HG03175 (cell line): ENCODE measurements around the gene HDAC3.

Experiments
- ATAC-seq: cut with Tn5 transposase; IDR thresholded peaks from one replicate; pipeline ENCODE4 v1.9.1; 2021; ENCODE audit warnings: mild to moderate bottlenecking, moderate library complexity; ENCODE audit not compliant: unreplicated experiment

Gene HDAC3

DNA sequence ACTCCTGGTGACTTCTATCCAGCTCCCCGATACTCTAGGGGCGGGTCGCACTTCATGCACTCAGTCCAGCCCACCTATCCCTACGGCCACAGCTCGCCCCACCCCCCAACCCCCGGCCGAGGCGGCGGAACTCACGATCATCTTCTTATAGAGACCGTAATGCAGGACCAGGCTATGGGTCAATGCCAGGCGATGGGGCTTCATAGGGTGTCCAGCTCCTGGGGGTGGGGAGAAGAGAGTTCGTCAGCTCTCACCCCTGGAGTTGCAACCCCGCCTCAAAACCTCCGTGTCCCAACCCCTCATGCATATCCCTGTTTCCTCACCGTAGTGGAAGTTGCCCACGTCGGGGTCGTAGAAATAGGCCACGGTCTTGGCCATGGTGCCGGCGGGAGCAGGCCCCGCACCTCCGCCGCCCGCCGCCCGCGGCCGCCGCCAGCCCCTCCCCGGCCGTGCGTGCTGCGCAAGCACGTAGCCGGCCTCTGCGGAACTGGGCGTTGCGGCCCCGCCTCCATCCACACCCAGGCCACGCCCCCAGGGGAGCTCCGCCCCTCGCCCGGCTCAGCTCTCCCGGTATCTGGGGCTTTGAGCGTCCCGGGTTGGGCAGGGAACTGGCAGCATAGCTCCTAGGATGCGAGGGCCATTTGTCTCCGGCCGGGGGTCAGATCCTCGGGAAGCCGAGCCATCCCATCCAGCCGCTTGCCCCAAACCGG lies at the start of gene HDAC3, which contains the start of gene RELL2:
Gene HDAC3 (minus strand): TSS at position 437 of the 710 bp plus-strand sequence. CDS start 59 bp downstream, at position 378.
Gene RELL2 (plus strand): TSS at position 585 of the 710 bp plus-strand sequence. CDS start 1,229 bp downstream, outside the sequence.
- peak; percentile 79 for ATAC-seq

DNA sequence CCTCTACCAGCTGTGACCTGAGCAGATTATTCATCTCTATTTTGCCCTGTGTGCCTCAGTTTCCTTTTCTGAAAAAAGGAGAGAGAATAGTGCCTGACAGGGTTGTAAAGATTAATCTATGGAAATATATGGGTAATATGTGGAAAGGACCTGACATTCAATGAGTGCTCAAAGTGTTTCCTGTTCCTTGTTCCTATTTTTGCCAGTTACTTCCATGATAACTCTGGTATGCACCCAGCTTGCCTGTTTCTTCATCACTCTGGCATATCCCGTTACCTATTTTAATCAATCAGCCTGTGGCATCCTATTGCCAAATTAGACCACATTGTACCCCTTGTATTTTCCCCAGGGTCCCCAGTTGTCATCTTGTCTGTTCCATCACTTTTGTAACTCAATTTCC lies 48.9 kb upstream of the HDAC3 start:
- no peak for ATAC-seq

GRCh38 chr5:141683596-141684141 lies 47.0 kb upstream of the HDAC3 start:
- ATAC-seq, result no peak

DNA sequence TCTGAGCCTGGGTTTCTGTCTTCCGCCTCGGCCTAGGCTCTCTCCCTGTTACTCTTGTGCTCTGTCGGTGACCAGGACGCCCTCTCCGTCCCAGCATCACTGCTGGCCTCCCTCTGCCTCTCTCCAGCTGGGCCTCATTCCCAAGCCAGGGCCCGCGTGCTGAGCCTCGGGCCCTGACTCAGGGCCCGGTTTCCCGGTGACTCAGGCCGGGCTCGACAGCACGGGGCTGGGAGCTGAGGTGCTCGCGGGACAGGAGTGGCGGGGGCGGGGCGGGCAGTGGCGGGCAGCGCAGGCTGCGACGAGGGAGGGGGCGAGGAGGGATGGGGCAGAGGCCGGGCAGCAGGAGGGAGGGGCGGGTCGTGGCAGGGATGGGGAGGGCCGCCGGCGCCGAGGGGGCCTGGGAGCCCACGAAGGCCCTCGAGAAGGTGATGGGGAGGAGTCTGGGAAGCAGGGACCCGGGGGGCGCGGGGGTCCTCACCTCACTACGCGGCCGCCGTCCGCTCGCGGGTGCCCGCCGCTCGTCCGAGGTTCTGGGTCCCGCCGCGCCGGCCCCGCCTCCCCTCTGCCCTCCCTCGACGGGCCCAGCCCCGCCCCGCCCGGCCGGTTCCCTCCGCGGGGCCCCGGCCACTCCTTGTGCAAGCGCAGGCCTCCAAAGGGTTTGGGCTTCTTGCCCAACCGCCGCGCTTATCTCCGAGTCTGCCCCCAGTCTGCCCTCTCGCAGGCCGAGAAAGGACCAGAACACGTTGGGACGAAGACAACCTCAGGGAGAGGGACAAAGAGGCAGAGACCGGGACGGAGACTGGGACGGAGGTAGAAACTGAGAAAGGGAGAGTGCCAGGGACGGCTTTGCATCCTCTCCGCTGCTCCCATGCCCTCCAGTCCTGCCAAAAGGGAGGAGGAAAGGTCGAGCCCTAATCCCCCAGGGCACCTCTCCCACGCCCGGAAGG lies 45.3 kb upstream of the HDAC3 start, which contains the start of gene ARAP3:
Gene ARAP3 (minus strand): TSS at position 536 of the 947 bp plus-strand sequence. CDS start 1,744 bp downstream, outside the sequence.
- no peak for ATAC-seq

DNA sequence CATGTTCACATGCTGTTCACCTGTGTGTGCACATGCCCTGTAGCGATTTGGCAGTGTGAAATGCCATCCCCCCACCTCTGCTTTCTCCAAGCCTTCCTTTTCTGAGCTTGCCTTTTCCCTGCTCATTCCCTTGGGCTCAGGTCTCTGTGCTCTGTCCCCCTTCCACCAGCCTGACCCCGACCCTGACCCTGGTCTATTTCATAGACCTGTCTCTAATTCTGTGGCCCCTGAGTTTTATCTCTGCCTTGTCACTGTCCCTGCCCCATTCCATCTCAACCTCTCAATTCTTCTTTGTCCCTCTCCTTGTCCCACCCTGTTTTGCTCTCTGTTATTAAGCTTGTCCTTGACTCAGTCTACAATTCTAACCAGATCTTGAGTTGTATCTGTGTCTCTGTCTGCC lies 44.6 kb upstream of the HDAC3 start:
- no peak for ATAC-seq

DNA sequence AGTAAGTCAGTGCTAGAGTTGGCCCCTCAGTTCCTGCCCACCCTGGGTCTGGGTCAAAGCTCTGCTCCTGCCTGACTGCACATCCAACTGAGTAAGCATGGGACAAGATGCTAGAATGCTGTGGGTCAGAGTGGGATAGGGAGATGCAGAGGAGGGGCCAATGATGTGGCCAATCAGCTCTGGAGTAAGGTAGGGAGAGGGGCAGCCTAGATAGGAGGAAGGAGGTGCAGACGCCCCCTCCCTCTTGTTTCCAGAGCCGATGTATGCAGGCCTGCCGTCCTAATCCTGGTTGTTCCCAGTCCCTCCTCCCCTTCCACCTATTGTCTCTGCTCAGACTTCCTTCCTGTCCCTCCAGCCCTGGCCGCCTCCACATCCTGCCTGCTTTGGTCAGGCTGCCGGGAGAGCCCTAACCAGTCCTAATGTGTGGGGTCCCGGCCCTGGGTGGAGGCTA lies 44.1 kb upstream of the HDAC3 start:
- no peak for ATAC-seq

DNA sequence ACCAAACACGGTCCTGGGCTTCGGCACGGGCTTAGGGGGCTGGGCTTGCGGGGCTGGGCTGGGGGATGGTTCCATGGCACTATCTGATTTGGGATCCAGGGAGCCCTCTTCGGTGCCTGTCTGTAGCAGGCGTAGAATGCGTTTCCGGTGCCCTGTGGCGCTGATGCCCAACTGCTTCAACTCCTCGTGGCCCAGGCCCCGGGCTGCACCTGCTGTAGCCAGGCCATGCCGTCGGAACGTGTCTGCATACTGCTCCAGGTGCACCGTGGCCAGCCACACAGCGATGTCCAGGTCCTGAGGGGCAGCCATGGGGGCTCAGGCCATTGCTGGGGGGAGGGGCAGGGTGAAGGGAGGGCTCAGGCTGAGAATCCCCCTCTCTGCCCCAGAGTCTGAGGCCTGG lies 43.5 kb upstream of the HDAC3 start:
- ATAC-seq, result no peak

GRCh38 chr5:141677415-141677814 lies 40.8 kb upstream of the HDAC3 start:
- ATAC-seq, result no peak

DNA sequence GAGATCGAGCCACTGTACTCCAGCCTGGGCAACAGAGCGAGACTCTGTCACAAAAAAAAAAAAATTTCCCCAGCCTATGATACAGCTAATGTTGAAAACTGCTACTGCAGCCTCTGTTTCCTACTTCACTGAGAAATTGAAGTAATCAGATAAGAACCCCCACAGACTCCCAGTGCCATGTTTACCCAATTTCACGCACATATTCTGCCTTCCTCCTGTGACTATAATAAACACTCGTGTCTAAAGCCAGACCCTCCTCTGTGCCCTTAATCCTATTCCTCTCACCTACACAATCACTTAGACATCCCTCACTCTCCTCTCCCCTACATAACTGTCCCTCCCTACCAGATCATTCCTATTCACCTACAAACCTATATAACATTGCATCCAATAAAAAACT lies 39.0 kb upstream of the HDAC3 start:
- no peak for ATAC-seq

- no peak for ATAC-seq
Measured at GRCh38 chr5:141674747-141675146, 38.1 kb upstream of the HDAC3 start.

DNA sequence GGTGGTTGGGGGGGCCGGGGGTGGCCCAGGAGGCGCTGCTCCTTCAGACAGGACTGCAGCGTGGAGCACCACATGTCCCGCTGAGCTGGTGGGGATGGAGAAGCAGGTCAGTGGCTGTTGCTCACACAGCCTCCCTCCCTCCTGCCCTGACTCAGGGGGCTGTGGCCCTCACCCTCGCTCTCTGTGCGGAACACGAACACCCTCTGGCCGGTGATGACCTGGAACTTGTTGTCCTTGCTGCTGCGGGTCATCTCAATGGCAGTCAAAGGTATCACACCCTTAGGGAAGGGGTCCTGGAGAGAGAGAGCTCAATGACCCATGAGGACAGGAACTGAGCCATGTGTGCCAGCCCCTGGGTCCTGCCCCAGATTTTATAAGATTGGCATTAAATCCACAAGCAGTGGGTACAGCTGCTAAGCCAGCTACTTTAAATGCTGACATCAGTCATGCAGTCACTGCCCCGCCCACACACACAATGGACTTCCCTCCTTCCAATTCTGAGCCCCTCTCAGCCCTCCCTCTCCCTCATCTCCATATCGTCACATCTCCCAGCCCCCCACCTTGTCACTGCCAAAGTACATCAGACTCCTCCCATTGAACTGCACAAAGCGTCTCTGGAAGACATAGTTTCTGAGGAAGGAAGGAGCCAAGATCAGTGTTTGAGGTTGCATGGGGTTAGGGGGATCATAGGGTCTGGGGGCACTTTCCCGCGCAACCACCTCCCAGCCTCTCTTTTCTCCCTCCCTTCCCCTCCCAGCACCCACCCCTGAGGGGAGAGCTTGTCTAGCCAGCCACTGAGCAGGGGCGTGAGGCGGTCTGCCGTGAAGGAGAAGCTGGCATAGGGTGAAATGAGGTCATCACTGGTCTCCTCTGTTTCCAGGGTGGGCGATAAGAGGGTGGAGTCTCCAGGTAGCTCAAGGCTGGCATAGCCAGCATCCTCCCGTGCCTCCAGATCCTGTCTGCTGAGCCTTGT lies 36.5 kb upstream of the HDAC3 start:
- no peak for ATAC-seq

GRCh38 chr5:141672071-141672840 lies 35.6 kb upstream of the HDAC3 start:
- ATAC-seq, result no peak

DNA sequence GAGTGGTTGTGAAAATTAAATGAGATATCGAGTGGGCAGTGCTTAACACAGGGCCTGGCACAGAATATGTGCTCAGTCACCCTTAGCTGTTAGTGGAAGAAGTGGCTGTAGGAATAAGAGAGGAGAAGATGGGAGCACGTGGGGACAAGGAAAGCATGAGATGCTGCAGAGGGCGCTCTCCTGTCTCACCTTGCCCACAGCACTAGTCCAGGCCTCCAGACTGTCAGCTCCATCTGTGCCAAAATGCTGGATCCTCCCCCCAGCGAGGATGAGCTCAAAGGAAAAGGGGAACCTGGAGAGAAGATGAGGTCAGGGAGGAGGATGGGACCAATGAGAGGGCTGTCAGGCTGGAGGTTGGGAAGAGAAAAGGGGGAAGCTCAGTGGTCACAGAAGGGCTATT lies 32.9 kb upstream of the HDAC3 start:
- ATAC-seq, result no peak

DNA sequence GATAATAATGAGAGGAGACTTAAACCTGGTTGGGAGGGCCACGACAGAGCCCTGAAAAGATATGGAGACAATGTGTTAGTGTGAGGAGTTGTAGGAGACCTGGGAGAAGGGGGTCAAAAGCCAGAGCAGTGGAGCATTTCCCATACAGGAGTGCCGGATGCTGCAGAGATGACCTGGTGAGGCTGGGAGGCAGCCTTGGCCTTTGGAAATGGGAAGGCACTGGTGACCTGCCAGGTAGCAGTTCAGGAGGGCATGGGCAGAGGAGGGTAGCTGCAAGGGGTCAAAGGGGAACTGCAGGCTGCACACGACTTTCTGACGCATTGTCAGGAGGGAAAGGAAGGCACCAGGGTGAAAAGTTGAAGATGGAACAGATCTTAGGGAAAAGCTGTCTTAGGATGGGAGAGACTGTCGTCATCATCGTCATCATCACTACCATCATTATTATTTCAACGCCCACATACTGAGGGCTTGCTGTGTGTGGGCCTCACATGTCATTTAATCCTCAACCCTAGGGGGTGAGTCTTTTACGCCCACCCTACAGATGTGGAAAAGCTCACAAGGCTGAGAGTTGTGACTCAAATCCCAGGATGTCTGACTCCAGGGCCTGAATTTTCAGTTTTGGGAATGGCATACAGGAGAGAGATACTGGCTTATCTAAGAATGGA lies 32.1 kb upstream of the HDAC3 start:
- ATAC-seq, result no peak

GRCh38 chr5:141665995-141666940 lies 29.6 kb upstream of the HDAC3 start:
- no peak for ATAC-seq

DNA sequence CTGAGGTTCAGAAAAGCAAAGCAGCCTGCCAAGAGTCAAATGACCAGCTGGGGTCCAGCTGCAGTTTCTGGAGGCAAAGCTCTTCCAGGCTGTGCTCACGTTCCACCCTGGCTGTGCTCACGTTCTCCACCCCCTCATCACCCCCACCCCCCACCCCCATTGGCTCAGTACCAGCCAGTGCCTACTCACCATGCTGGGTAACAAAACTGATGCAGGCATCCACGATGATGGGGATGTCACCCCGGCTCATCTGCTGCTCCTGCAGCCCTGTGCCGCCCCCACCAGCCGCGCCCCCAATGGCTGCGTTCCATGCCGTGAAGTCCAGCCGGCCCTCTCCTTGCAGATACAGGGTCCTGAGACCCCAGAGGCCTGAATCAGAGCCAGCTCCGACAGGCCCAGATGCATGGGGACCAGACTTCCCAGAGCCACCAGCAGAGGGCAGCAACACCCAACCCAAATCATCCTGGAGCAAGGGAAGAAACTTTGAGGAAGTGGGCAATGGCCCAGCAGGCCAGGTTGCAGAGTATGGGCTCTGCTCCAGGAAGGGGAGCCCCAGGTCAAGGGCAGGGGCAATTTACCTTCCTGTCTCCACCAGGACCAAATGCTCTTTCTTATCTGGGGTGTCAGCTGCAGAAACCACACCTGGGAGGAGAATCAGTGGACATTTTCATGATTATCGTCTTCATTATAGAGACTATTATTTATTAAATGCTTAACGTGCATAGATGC lies 28.2 kb upstream of the HDAC3 start:
- ATAC-seq, result peak; percentile 95

- ATAC-seq, result no peak
Measured at GRCh38 chr5:141663506-141663905, 26.9 kb upstream of the HDAC3 start.
